ENCODE data around the gene PLCB4.
A peak's percentile ranks its signal among the peaks of the same experiment; 100 is the strongest.

PLCB4 gene

GRCh38 chr20:9508696-9509178, 439.9 kb downstream of the PLCB4 start:
- H3K4me3 ChIP-seq (replicated peaks; ENCODE audit: low read depth, low read length): no peak overlapping the region
- TF ChIP-seq CTCF (IDR thresholded peaks at IDR 0.05; ENCODE audit: low read length, missing control alignments): no peak
- no peak for DNase-seq (ENCODE audit: low read depth)

- DNase-seq (ENCODE audit: low read depth): no peak
- no peak overlapping the region for H3K4me3 ChIP-seq (replicated peaks; ENCODE audit: low read depth, low read length)
- no peak for TF ChIP-seq CTCF (IDR thresholded peaks at IDR 0.05; ENCODE audit: low read length, missing control alignments)
Observed at GRCh38 chr20:9509246-9509645, 440.4 kb downstream of the PLCB4 start.

- DNase-seq (ENCODE audit: low read depth): no peak
- H3K4me3 ChIP-seq (replicated peaks; ENCODE audit: low read depth, low read length): no peak overlapping the region
- no peak for TF ChIP-seq CTCF (IDR thresholded peaks at IDR 0.05; ENCODE audit: low read length, missing control alignments)
Observed at GRCh38 chr20:9510911-9511310, 442.0 kb downstream of the PLCB4 start.

- TF ChIP-seq CTCF (IDR thresholded peaks at IDR 0.05; ENCODE audit: low read length, missing control alignments): no peak
- DNase-seq (ENCODE audit: low read depth): no peak
- no peak overlapping the region for H3K4me3 ChIP-seq (replicated peaks; ENCODE audit: low read depth, low read length)
Observed at GRCh38 chr20:9514072-9514460, 445.2 kb downstream of the PLCB4 start.

- no peak within 1 kb of the TSS for H3K4me3 ChIP-seq (replicated peaks; ENCODE audit: low read depth, low read length)
- no peak for TF ChIP-seq CTCF (IDR thresholded peaks at IDR 0.05; ENCODE audit: low read length, missing control alignments)
- peak; percentile 4 for DNase-seq (ENCODE audit: low read depth)
Observed at GRCh38 chr20:9514461-9515213, 445.8 kb downstream of the PLCB4 start, which contains the start of gene LAMP5. Gene LAMP5 (plus strand): TSS chr20:9514590. CDS start chr20:9514853, 263 bp downstream.

- no peak for TF ChIP-seq CTCF (IDR thresholded peaks at IDR 0.05; ENCODE audit: low read length, missing control alignments)
- H3K4me3 ChIP-seq (replicated peaks; ENCODE audit: low read depth, low read length): no peak overlapping the region
- DNase-seq (ENCODE audit: low read depth): no peak
Observed at GRCh38 chr20:9515214-9515585, 446.3 kb downstream of the PLCB4 start.

GRCh38 chr20:9515741-9516233, 446.9 kb downstream of the PLCB4 start:
- no peak for TF ChIP-seq CTCF (IDR thresholded peaks at IDR 0.05; ENCODE audit: low read length, missing control alignments)
- no peak overlapping the region for H3K4me3 ChIP-seq (replicated peaks; ENCODE audit: low read depth, low read length)
- DNase-seq (ENCODE audit: low read depth): no peak

All from fibroblast of pulmonary artery (primary cell).